H9 (cell line): ENCODE data around the gene PTPRN2. TPM values are rescaled to one million over a fixed set of nuclear protein-coding genes. Genes with fewer than 3 reads are reported as not detected.

Experiments used
- DNase-seq: peaks from one replicate; pipeline ENCODE4 v3.0.0-alpha.2; 2017
- H2AFZ ChIP-seq: one replicate; pipeline ENCODE4 v1.6.1; 2013; ENCODE audit warnings: mild to moderate bottlenecking, low read length, control low read depth, moderate library complexity
- H2AK5ac ChIP-seq: 2 replicates; pipeline ENCODE4 v1.6.1; 2013; ENCODE audit warnings: low read length, control low read depth, mixed read lengths; ENCODE audit not compliant: insufficient read length
- H2BK120ac ChIP-seq: one replicate; pipeline ENCODE4 v1.6.1; 2013; ENCODE audit warnings: low read depth, mild to moderate bottlenecking, low read length, control low read depth, inconsistent platforms; ENCODE audit not compliant: poor library complexity, severe bottlenecking
- H2BK12ac ChIP-seq: 2 replicates; pipeline ENCODE4 v1.6.1; 2013; ENCODE audit warnings: low read length, control low read depth, mixed read lengths, low read depth; ENCODE audit not compliant: insufficient read length
- H2BK15ac ChIP-seq: 2 replicates; pipeline ENCODE4 v1.6.1; 2013; ENCODE audit warnings: low read depth, low read length, control low read depth
- H2BK20ac ChIP-seq: one replicate; pipeline ENCODE4 v1.6.1; 2013; ENCODE audit warnings: low read depth, mild to moderate bottlenecking, low read length, control low read depth, inconsistent platforms; ENCODE audit not compliant: poor library complexity, severe bottlenecking
- H2BK5ac ChIP-seq: 2 replicates; pipeline ENCODE4 v1.6.1; 2013; ENCODE audit warnings: low read length, control low read depth, mixed read lengths; ENCODE audit not compliant: insufficient read length
- H3K14ac ChIP-seq: 2 replicates; pipeline ENCODE4 v1.6.1; 2013; ENCODE audit warnings: low read length, control low read depth; ENCODE audit not compliant: insufficient read depth
- H3K18ac ChIP-seq: 2 replicates; pipeline ENCODE4 v1.6.1; 2013; ENCODE audit warnings: low read depth, mild to moderate bottlenecking, mixed read lengths, low read length, control low read depth; ENCODE audit not compliant: insufficient read length
- H3K23ac ChIP-seq: 2 replicates; pipeline ENCODE4 v1.6.1; 2013; ENCODE audit warnings: low read length, control low read depth, mixed read lengths, low read depth; ENCODE audit not compliant: insufficient read length
- H3K23me2 ChIP-seq: 2 replicates; pipeline ENCODE4 v1.6.1; 2013; ENCODE audit warnings: low read depth, mild to moderate bottlenecking, mixed read lengths, low read length, control low read depth; ENCODE audit not compliant: insufficient read length, poor library complexity, severe bottlenecking
- H3K27ac ChIP-seq: 2 replicates; pipeline ENCODE4 v1.5.1; 2013; ENCODE audit warnings: low read length, control low read depth, mixed read lengths, low read depth; ENCODE audit not compliant: insufficient read length
- H3K27me3 ChIP-seq: 2 replicates; pipeline ENCODE4 v1.6.1; 2013; ENCODE audit warnings: low read length, control low read depth, inconsistent platforms; ENCODE audit not compliant: insufficient read depth
- H3K4ac ChIP-seq: 2 replicates; pipeline ENCODE4 v1.6.1; 2013; ENCODE audit warnings: low read depth, mild to moderate bottlenecking, control low read depth, inconsistent platforms, low read length, moderate library complexity
- H3K4me1 ChIP-seq: 2 replicates; pipeline ENCODE4 v1.6.1; 2013; ENCODE audit warnings: low read length, control low read depth, inconsistent platforms; ENCODE audit not compliant: insufficient read depth
- H3K4me2 ChIP-seq: 2 replicates; pipeline ENCODE4 v1.6.1; 2013; ENCODE audit warnings: low read length, control low read depth, mixed read lengths; ENCODE audit not compliant: insufficient read length, insufficient read depth
- H3K56ac ChIP-seq: 2 replicates; pipeline ENCODE4 v1.6.1; 2013; ENCODE audit warnings: low read depth, mild to moderate bottlenecking, mixed read lengths, low read length, control low read depth; ENCODE audit not compliant: insufficient read length
- H3K79me1 ChIP-seq: 2 replicates; pipeline ENCODE4 v1.6.1; 2013; ENCODE audit warnings: low read depth, mild to moderate bottlenecking, moderate library complexity, low read length, control low read depth, inconsistent platforms; ENCODE audit not compliant: insufficient read depth, poor library complexity, severe bottlenecking
- H3K79me2 ChIP-seq: 2 replicates; pipeline ENCODE4 v1.6.1; 2013; ENCODE audit warnings: low read length, control low read depth, inconsistent platforms; ENCODE audit not compliant: insufficient read depth
- H3K9ac ChIP-seq: 2 replicates; pipeline ENCODE4 v1.6.1; 2013; ENCODE audit warnings: low read length, control low read depth, mixed read lengths; ENCODE audit not compliant: insufficient read length; ENCODE audit errors: extremely low read depth
- H3K9me3 ChIP-seq: one replicate; pipeline ENCODE4 v1.6.1; 2013; ENCODE audit warnings: low read depth, low read length, inconsistent platforms; ENCODE audit not compliant: control insufficient read depth
- H3T11ph ChIP-seq: one replicate; pipeline ENCODE4 v1.6.1; 2013; ENCODE audit warnings: mild to moderate bottlenecking, low read length, control low read depth, inconsistent platforms
- H4K20me1 ChIP-seq: one replicate; pipeline ENCODE4 v1.6.1; 2013; ENCODE audit not compliant: control insufficient read depth, insufficient read length, insufficient read depth
- H4K5ac ChIP-seq: 2 replicates; pipeline ENCODE4 v1.6.1; 2013; ENCODE audit warnings: low read depth, mild to moderate bottlenecking, mixed read lengths, low read length, control low read depth; ENCODE audit not compliant: insufficient read length
- H4K8ac ChIP-seq: replicated peaks from 2 replicates; pipeline ENCODE4 v1.6.1; 2013; ENCODE audit warnings: low read length, control low read depth, mixed read lengths, low read depth; ENCODE audit not compliant: insufficient read length
- H4K91ac ChIP-seq: 2 replicates; pipeline ENCODE4 v1.6.1; 2013; ENCODE audit warnings: low read depth, mild to moderate bottlenecking, moderate library complexity, mixed read lengths, low read length, control low read depth; ENCODE audit not compliant: insufficient read length
- H3K27ac Mint-ChIP-seq, 3 experiments: 2 replicates in 2 of 3; 3 replicates in 1 of 3; pipeline ENCODE4 v1.8.0; 2020 to 2021; ENCODE audit warnings: mixed read lengths in 3 of 3, mild to moderate bottlenecking in 1 of 3, moderate library complexity in 1 of 3
- H3K27me3 Mint-ChIP-seq: 2 replicates; pipeline ENCODE4 v1.8.0; 2021; ENCODE audit warnings: low read depth, mild to moderate bottlenecking, moderate library complexity, mixed read lengths
- H3K36me3 Mint-ChIP-seq, 3 experiments: 2 replicates in 2 of 3; 3 replicates in 1 of 3; pipeline ENCODE4 v1.8.0; 2020 to 2021; ENCODE audit warnings: low read depth in 3 of 3, mixed read lengths in 3 of 3; ENCODE audit not compliant: insufficient read depth in 1 of 3
- H3K4me1 Mint-ChIP-seq, 2 experiments: 2 replicates each; pipeline ENCODE4 v1.8.0; 2020; ENCODE audit warnings: mixed read lengths in 2 of 2
- H3K4me3 Mint-ChIP-seq, 2 experiments: 2 replicates in 1 of 2; 3 replicates in 1 of 2; pipeline ENCODE4 v1.8.0; 2020 to 2021; ENCODE audit warnings: mild to moderate bottlenecking in 2 of 2, mixed read lengths in 2 of 2, moderate library complexity in 1 of 2
- H3K9me3 Mint-ChIP-seq, 2 experiments: 2 replicates in 1 of 2; 3 replicates in 1 of 2; pipeline ENCODE4 v1.8.0; 2020; ENCODE audit warnings: mild to moderate bottlenecking in 2 of 2, mixed read lengths in 2 of 2, moderate library complexity in 1 of 2
- WGBS: extraction: QIAGEN DNeasy Blood & Tissue Kit; methylation state at CpG from one replicate; pipeline ENCODE4 v1.1.7; 2013; ENCODE audit warnings: missing lambda C conversion rate, low lambda C conversion rate, mixed read lengths; ENCODE audit not compliant: insufficient read length; ENCODE audit errors: extremely low coverage; 5-methylcytosine and 5-hydroxymethylcytosine counted together
- total RNA-seq: library from RNA; stranded (reverse); gene quantifications from 2 replicates; pipeline ENCODE4 v1.2.1, GENCODE V29; 2021
- TF ChIP-seq, protein P1 (sequence below): fragments of 200-600 bp; sonication (generic); conservative IDR thresholded peaks from 3 replicates; pipeline ENCODE4 v1.8.0; 2021; ENCODE audit warnings: antibody characterized with exemption, mild to moderate bottlenecking

PTPRN2 gene
- total RNA-seq, 1 experiment from 2014 or later = 5.2 TPM

DNA sequence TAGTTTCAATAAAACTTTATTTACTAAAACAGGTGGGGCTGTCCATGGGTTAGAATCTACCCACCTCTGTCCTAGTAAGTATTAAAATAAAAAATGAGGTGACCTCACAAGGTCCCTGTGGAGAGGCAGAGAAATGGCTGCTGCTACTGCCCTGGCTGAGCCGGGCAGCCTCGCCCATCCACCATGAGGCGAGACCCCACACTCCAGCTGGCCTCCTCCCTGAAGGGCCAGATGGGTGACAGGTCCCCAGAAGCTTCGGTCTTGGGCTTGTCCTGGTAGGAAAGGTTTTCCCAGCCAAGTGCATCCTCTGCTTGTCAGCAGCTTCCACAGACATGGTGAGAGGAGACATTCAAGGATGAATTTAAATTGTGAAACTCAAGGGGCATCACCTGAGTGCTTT lies 565.8 kb downstream of the PTPRN2 start:
- Histone ChIP-seq H3K27ac (no peak overlapping the region), H3K18ac (no peak overlapping the region), H2AK5ac (no peak overlapping the region), H3K27me3 (no peaks in the 10 kb centered on the region), H2BK20ac (no peak overlapping the region), H3T11ph (no peak overlapping the region), H3K79me1 (no peaks in the 10 kb centered on the region), H2BK12ac (no peak overlapping the region), H3K79me2 (no peaks in the 10 kb centered on the region), H2BK15ac (no peak overlapping the region), H3K56ac (no peak overlapping the region), H2BK5ac (no peak overlapping the region), H4K91ac (no peak overlapping the region), H3K4me1 (peaks cover 2% of the 10 kb centered on the region; the same call in 1 of the 2 replicates), H3K9ac (no peak overlapping the region), H3K4ac (no peak overlapping the region), H3K14ac (no peak overlapping the region), H4K5ac (no peak overlapping the region), H3K23ac (no peak overlapping the region), H3K23me2 (no peaks in the 10 kb centered on the region), H3K4me2 (no peak overlapping the region), H2BK120ac (no peak overlapping the region), H4K20me1 (no peaks in the 10 kb centered on the region), H2AFZ (no peak overlapping the region), H4K8ac (no peak overlapping the region), H3K9me3 (no peaks in the 10 kb centered on the region)
- no CpG with 5 or more reads among the region's 4 CpGs for WGBS
- peaks cover 14 to 36% of the 10 kb centered on the region in 2 experiments for H3K4me1 Mint-ChIP-seq
- peaks cover 57% of the 10 kb centered on the region for H3K27me3 Mint-ChIP-seq
- no peak overlapping the region for H3K27ac Mint-ChIP-seq
- no peaks in the 10 kb centered on the region for H3K36me3 Mint-ChIP-seq
- no peaks in the 10 kb centered on the region for H3K9me3 Mint-ChIP-seq
- DNase-seq = no peak
- TF ChIP-seq, protein P1, sequence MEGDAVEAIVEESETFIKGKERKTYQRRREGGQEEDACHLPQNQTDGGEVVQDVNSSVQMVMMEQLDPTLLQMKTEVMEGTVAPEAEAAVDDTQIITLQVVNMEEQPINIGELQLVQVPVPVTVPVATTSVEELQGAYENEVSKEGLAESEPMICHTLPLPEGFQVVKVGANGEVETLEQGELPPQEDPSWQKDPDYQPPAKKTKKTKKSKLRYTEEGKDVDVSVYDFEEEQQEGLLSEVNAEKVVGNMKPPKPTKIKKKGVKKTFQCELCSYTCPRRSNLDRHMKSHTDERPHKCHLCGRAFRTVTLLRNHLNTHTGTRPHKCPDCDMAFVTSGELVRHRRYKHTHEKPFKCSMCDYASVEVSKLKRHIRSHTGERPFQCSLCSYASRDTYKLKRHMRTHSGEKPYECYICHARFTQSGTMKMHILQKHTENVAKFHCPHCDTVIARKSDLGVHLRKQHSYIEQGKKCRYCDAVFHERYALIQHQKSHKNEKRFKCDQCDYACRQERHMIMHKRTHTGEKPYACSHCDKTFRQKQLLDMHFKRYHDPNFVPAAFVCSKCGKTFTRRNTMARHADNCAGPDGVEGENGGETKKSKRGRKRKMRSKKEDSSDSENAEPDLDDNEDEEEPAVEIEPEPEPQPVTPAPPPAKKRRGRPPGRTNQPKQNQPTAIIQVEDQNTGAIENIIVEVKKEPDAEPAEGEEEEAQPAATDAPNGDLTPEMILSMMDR = no peak
- no peak overlapping the region for H3K4me3 Mint-ChIP-seq
